Gastrocnemius medialis (tissue), 4 donors: ENCODE measurements around the gene USP16.
"Not testable (repeated sequence)": the region's sequence is repeated elsewhere in the genome, so short reads cannot be mapped to it uniquely, and the experiment has no call there.

Source experiments
- POLR2A ChIP-seq, 2 donors: fragments of 450-650 bp; IDR thresholded peaks; one replicate each; pipeline ENCODE4 v1.6.1; 2017; ENCODE audit warnings: antibody characterized with exemption in 2 of 2, mild to moderate bottlenecking in 2 of 2, moderate library complexity in 2 of 2
- TF ChIP-seq, protein P1 (sequence below), 5 experiments: fragments of 450-650 bp in 3 of 5; fragments of 200-600 bp in 2 of 5; sonication (generic) in 2 of 5; IDR thresholded peaks in 4 of 5; conservative IDR thresholded peaks in 1 of 5; 1 replicate in 4 of 5; 2 replicates in 1 of 5; pipeline ENCODE4 v1.5.1; 2016 to 2019; ENCODE audit warnings: antibody characterized with exemption in 5 of 5, mild to moderate bottlenecking in 3 of 5, moderate library complexity in 3 of 5

DNA sequence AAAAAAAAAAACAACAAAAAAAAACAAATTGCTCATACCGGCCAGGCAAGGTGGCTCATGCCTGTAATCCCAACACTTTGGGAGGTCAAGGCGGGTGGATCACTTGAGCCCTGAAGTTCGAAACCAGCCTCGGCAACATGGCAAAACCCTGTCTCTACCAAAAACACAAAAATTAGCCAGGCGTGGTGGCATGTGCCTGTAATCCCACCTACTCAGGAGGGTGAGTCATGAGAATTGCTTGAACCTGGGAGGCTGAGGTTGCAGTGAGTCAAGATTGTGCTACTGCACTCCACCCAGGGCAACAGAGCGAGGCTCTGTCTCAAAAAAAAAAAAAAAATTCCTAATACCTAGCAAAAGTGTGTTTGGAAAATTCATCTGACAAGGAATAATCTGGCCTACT is 36.3 kb upstream of the USP16 start:
- TF ChIP-seq, protein P1, sequence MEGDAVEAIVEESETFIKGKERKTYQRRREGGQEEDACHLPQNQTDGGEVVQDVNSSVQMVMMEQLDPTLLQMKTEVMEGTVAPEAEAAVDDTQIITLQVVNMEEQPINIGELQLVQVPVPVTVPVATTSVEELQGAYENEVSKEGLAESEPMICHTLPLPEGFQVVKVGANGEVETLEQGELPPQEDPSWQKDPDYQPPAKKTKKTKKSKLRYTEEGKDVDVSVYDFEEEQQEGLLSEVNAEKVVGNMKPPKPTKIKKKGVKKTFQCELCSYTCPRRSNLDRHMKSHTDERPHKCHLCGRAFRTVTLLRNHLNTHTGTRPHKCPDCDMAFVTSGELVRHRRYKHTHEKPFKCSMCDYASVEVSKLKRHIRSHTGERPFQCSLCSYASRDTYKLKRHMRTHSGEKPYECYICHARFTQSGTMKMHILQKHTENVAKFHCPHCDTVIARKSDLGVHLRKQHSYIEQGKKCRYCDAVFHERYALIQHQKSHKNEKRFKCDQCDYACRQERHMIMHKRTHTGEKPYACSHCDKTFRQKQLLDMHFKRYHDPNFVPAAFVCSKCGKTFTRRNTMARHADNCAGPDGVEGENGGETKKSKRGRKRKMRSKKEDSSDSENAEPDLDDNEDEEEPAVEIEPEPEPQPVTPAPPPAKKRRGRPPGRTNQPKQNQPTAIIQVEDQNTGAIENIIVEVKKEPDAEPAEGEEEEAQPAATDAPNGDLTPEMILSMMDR (IDR thresholded peaks at IDR 0.05 in 4 of 5, conservative IDR thresholded peaks at IDR 0.05 in 1 of 5), result not testable (repeated sequence)
- not testable (repeated sequence) for TF ChIP-seq POLR2A (IDR thresholded peaks at IDR 0.05)
